ENCODE data around the gene RASGRP2.

Gene RASGRP2

GRCh38 chr11:64755681-64756361, 11.9 kb upstream of the RASGRP2 start:
- DNase-seq (ENCODE audit: low read depth): no peak

GRCh38 chr11:64754919-64755662, 11.1 kb upstream of the RASGRP2 start:
- DNase-seq (ENCODE audit: low read depth): no peak

- DNase-seq (ENCODE audit: low read depth): no peak
Measured at GRCh38 chr11:64754124-64754918, 10.4 kb upstream of the RASGRP2 start.

- DNase-seq (ENCODE audit: low read depth): no peak
Measured at GRCh38 chr11:64753380-64754123, 9.6 kb upstream of the RASGRP2 start.

- DNase-seq (ENCODE audit: low read depth): no peak
Measured at GRCh38 chr11:64753019-64753379, 9.1 kb upstream of the RASGRP2 start.

GRCh38 chr11:64752175-64752970, 8.4 kb upstream of the RASGRP2 start:
- DNase-seq (ENCODE audit: low read depth): no peak

- DNase-seq (ENCODE audit: low read depth): no peak
Measured at GRCh38 chr11:64751580-64751979, 7.6 kb upstream of the RASGRP2 start.

GRCh38 chr11:64751136-64751535, 7.2 kb upstream of the RASGRP2 start:
- DNase-seq (ENCODE audit: low read depth): no peak

- DNase-seq (ENCODE audit: low read depth): no peak
Measured at GRCh38 chr11:64750361-64751054, 6.6 kb upstream of the RASGRP2 start.

- DNase-seq (ENCODE audit: low read depth): peak; percentile 77
Measured at GRCh38 chr11:64747961-64748665, 4.2 kb upstream of the RASGRP2 start.

GRCh38 chr11:64746486-64746885, 2.5 kb upstream of the RASGRP2 start:
- no peak for DNase-seq (ENCODE audit: low read depth)

- no peak for DNase-seq (ENCODE audit: low read depth)
Measured at GRCh38 chr11:64745521-64746328, 1.8 kb upstream of the RASGRP2 start.

GRCh38 chr11:64745189-64745520, 1.2 kb upstream of the RASGRP2 start:
- no peak for DNase-seq (ENCODE audit: low read depth)

- no peak for DNase-seq (ENCODE audit: low read depth)
Measured at GRCh38 chr11:64744544-64745188, 724 bp upstream of the RASGRP2 start.

- DNase-seq (ENCODE audit: low read depth): no peak
Measured at GRCh38 chr11:64742889-64743590, 902 bp downstream of the RASGRP2 start.

GRCh38 chr11:64742087-64742888, 1.7 kb downstream of the RASGRP2 start:
- DNase-seq (ENCODE audit: low read depth): no peak

GRCh38 chr11:64741375-64742086, 2.4 kb downstream of the RASGRP2 start:
- no peak for DNase-seq (ENCODE audit: low read depth)
